IgD-negative memory B cell (primary cell): ENCODE measurements around the gene FUT4. TPM values are rescaled to one million over a fixed set of nuclear protein-coding genes. Genes with fewer than 3 reads are reported as not detected.

ENCODE experiments used
- H3K27ac Mint-ChIP-seq, 3 donors: one replicate each; pipeline ENCODE4 v1.8.0; 2020 to 2022; ENCODE audit warnings: mild to moderate bottlenecking in 3 of 3, mixed read lengths in 3 of 3, moderate library complexity in 1 of 3
- H3K27me3 Mint-ChIP-seq: one replicate; pipeline ENCODE4 v1.8.0; 2021; ENCODE audit warnings: mixed read lengths
- H3K36me3 Mint-ChIP-seq: one replicate; pipeline ENCODE4 v1.8.0; 2020; ENCODE audit warnings: mild to moderate bottlenecking, mixed read lengths
- H3K4me1 Mint-ChIP-seq, 3 donors: one replicate each; pipeline ENCODE4 v1.8.0; 2020 to 2022; ENCODE audit warnings: mixed read lengths in 3 of 3, mild to moderate bottlenecking in 1 of 3
- H3K4me3 Mint-ChIP-seq, 4 donors: one replicate each; pipeline ENCODE4 v1.8.0; 2020 to 2022; ENCODE audit warnings: mild to moderate bottlenecking in 4 of 4, mixed read lengths in 4 of 4, moderate library complexity in 3 of 4
- H3K9me3 Mint-ChIP-seq, 3 donors: one replicate each; pipeline ENCODE4 v1.8.0; 2020 to 2021; ENCODE audit warnings: mixed read lengths in 3 of 3, mild to moderate bottlenecking in 1 of 3
- polyA plus RNA-seq: library from polyadenylated mRNA; unstranded; fragments of 300-500 nt; fragmentation: Illumina TruSeq; gene quantifications from one replicate; pipeline ENCODE4 v1.2.3, GENCODE V29; 2021

FUT4 gene
- polyA plus RNA-seq, 1 donor from 2014 or later, result 0.61 TPM

GRCh38 chr11:94595076-94595475 is 51.4 kb downstream of the FUT4 start:
- Mint-ChIP-seq H3K4me1 (peaks cover 0 to 4% (median 0%) of the 10 kb centered on the region in 3 donors), H3K9me3 (no peaks in the 10 kb centered on the region), H3K36me3 (no peaks in the 10 kb centered on the region), H3K27ac (no peak overlapping the region), H3K4me3 (no peak overlapping the region), H3K27me3 (no peaks in the 10 kb centered on the region)

GRCh38 chr11:94597896-94598295 is 54.2 kb downstream of the FUT4 start:
- H3K27me3 Mint-ChIP-seq, result no peaks in the 10 kb centered on the region
- no peaks in the 10 kb centered on the region for H3K36me3 Mint-ChIP-seq
- no peak overlapping the region for H3K4me3 Mint-ChIP-seq
- H3K9me3 Mint-ChIP-seq, result no peaks in the 10 kb centered on the region
- no peak overlapping the region for H3K27ac Mint-ChIP-seq
- peaks cover 4 to 9% (median 7%) of the 10 kb centered on the region in 3 donors for H3K4me1 Mint-ChIP-seq

Other genes starting within 250 kb of the FUT4 start
- gene IZUMO1R, start 239.3 kb upstream of the FUT4 start, polyA plus RNA-seq, result not detected
- 0.20 TPM for gene GPR83, start 142.5 kb upstream of the FUT4 start, polyA plus RNA-seq
- gene MRE11, start 50.1 kb upstream of the FUT4 start, polyA plus RNA-seq, result 15.5 TPM
- gene ANKRD49, start 49.9 kb upstream of the FUT4 start, polyA plus RNA-seq, result 32.8 TPM
- not detected for gene C11orf97, start 31.5 kb upstream of the FUT4 start, polyA plus RNA-seq
- gene PIWIL4, start 23.4 kb downstream of the FUT4 start, polyA plus RNA-seq, result 0.28 TPM
- not detected for gene AMOTL1, start 224.4 kb downstream of the FUT4 start, polyA plus RNA-seq